ENCODE data around the gene LYPD1.

- TF ChIP-seq CTCF (IDR thresholded peaks at IDR 0.05): no peak
- TF ChIP-seq POLR2A (IDR thresholded peaks at IDR 0.05): no peak
Measured at GRCh38 chr2:132659331-132659730, 10.7 kb downstream of the LYPD1 start.
